WERI-Rb-1 (cell line): ENCODE measurements around the gene E2F4.

Experiments used
- DNase-seq: peaks from one replicate; pipeline ENCODE4 v3.0.0-alpha.2; 2020
- H3K27ac ChIP-seq: fragments of 250-450 bp; sonication (Bioruptor Pico); 2 replicates; pipeline ENCODE4 v1.5.1; 2020; ENCODE audit warnings: mild to moderate bottlenecking, moderate library complexity
- H3K27me3 ChIP-seq: fragments of 250-450 bp; sonication (Bioruptor Pico); 2 replicates; pipeline ENCODE4 v1.5.1; 2021; ENCODE audit warnings: mild to moderate bottlenecking, low read depth, moderate library complexity; ENCODE audit not compliant: insufficient read depth, severe bottlenecking
- H3K36me3 ChIP-seq: fragments of 250-450 bp; sonication (Bioruptor Pico); 2 replicates; pipeline ENCODE4 v1.5.1; 2020; ENCODE audit warnings: mild to moderate bottlenecking, moderate library complexity
- H3K4me3 ChIP-seq: 2 replicates; pipeline ENCODE4 v1.5.1; 2011; ENCODE audit warnings: low read depth, mild to moderate bottlenecking, control low read depth, low read length
- H3K9me3 ChIP-seq: fragments of 250-450 bp; sonication (Bioruptor Pico); 2 replicates; pipeline ENCODE4 v1.5.1; 2021; ENCODE audit warnings: mild to moderate bottlenecking, moderate library complexity; ENCODE audit not compliant: severe bottlenecking
- CTCF ChIP-seq: IDR thresholded peaks from 2 replicates; pipeline ENCODE4 v1.5.1; 2011; ENCODE audit warnings: low read depth, mild to moderate bottlenecking, control low read depth, inconsistent platforms, low read length

Gene E2F4

DNA sequence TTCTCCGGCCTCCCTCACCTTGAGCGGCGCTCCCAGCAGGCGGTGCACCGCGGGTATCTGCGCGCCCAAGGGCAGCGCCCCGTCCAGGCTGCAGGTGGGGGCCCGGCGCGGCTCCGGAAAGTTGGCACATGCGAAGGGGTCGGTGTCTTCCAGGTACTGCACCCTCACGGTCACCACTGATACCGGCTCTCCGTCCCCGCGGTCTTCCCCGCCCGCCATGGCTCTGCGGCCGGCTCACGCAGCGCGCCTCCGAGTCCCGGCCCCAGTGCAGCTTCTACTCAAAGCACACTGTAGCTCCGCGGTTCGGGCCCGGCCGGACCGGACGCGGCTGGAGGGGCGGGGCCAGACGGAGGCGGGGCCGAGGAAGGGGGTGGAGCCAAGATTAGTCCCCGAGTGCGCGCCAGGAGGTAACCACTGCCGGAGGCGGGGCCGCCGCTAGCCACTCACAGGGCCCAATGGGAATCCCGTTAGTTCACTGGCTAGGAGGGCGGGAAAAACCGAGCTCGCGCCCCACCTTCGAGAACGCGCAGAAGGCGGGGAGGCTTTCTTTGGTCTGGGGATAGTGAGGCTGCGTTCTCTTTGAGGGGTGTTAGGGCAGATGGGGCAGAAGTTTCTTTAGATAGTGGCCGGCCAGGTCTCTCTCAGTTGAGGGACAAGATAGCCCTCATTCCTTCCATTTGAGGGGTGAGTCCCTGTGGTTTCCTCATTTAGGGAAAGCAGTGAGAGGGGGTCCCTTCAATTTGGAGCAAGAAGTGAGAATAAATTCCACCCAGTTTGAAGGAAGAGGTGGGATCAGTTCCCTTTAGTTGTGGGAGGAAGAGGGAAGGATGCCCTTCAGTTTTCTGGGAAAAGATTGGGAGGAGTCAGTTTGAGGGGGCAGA, 55.5 kb downstream of the E2F4 start, which contains the start of gene FHOD1:
Gene FHOD1, minus strand, starts transcription at position 290 of the 881 bp plus-strand sequence. Its CDS starts 71 bp downstream, at position 219.
- 0 out of 2 replicates have a peak, but pooled peaks have one; percentile 5 for TF ChIP-seq CTCF
- peak; percentile 98 for DNase-seq
- Histone ChIP-seq H3K9me3 (no peaks in the 10 kb centered on the region), H3K27ac (peak within 1 kb of the TSS; percentile 67), H3K4me3 (peak within 1 kb of the TSS; percentile 77), H3K36me3 (no peaks in the 10 kb centered on the region), H3K27me3 (peaks cover 3% of the 10 kb centered on the region)

GRCh38 chr16:67248073-67248400, 56.1 kb downstream of the E2F4 start:
- no peaks in the 10 kb centered on the region for H3K36me3 ChIP-seq
- H3K27ac ChIP-seq, result no peak overlapping the region
- H3K27me3 ChIP-seq, result peaks cover 3% of the 10 kb centered on the region
- no peaks in the 10 kb centered on the region for H3K9me3 ChIP-seq
- peak overlapping the region; percentile 77 for H3K4me3 ChIP-seq
- no peak for TF ChIP-seq CTCF
- no peak for DNase-seq
